Pancreas (tissue), 10 donors: Measurements from ENCODE around the gene MAGEA9. TPM values are rescaled to one million over a fixed set of nuclear protein-coding genes. Genes with fewer than 3 reads are reported as not detected.
"Not testable (repeated sequence)": the region's sequence is repeated elsewhere in the genome, so short reads cannot be mapped to it uniquely, and the experiment has no call there.

Source experiments
- ATAC-seq, 4 donors: fragments of 200-7000 bp; cut with Tn5 transposase; one replicate each; pipeline versions ENCODE4 v1.8.0 to v1.9.1; 2020; ENCODE audit warnings: mild to moderate bottlenecking in 4 of 4, moderate library complexity in 4 of 4
- DNase-seq, 6 donors: peaks; one replicate each; pipeline ENCODE4 v3.0.0-alpha.2; 2020
- FAIRE-seq: peaks from 2 replicates; lab custom pipeline; 2012; peaks lifted over from hg19 to GRCh38; lab: Jason Lieb, UNC
- H3K27ac ChIP-seq, 4 donors: fragments of 200-600 bp; sonication (generic); 1 replicate in 3 of 4; 2 replicates in 1 of 4; pipeline versions ENCODE4 v1.5.0 to v1.8.0; 2020
- H3K27me3 ChIP-seq, 4 donors: fragments of 200-600 bp; one replicate each; pipeline ENCODE4 v1.8.0; 2021
- H3K36me3 ChIP-seq, 3 donors: fragments of 200-600 bp; sonication (generic) in 1 of 3; one replicate each; pipeline versions ENCODE4 v1.5.0 to v1.8.0; 2020 to 2021
- H3K4me1 ChIP-seq, 3 donors: fragments of 200-600 bp; one replicate each; pipeline ENCODE4 v1.8.0; 2021
- H3K4me3 ChIP-seq, 4 donors: fragments of 200-600 bp; sonication (generic) in 2 of 4; one replicate each; pipeline versions ENCODE4 v1.5.0 to v1.8.0; 2020 to 2021
- H3K9me3 ChIP-seq, 4 donors: fragments of 200-600 bp; one replicate each; pipeline ENCODE4 v1.8.0; 2021
- WGBS, 2 donors: extraction: QIAGEN DNeasy Blood & Tissue Kit; methylation state at CpG; one replicate each; pipeline ENCODE4 v1.1.7; 2013; 5-methylcytosine and 5-hydroxymethylcytosine counted together
- intact Hi-C, 3 donors: fragments of 100-400 bp; cut with DNase I; formaldehyde crosslinking; loops; one replicate each; pipeline versions ENCODE4 v1.11.1 to v1.14.2; 2022
- polyA plus RNA-seq, 2 donors: library from polyadenylated mRNA; stranded (reverse); fragments of 200-250 nt; gene quantifications; one replicate each; pipeline ENCODE4 v1.2.3, GENCODE V29; 2013
- total RNA-seq, 6 donors: library from RNA; stranded (reverse); fragmentation: NEBNext Ultra II Directional in 4 of 6; extraction: Animal tissue kit (Norgen Biotek cat#: 25700) in 4 of 6; gene quantifications; one replicate each; pipeline versions ENCODE4 v1.2.1 to v1.2.4, GENCODE V29; 2021 to 2023
- TF ChIP-seq, protein P1 (sequence below), 4 donors: fragments of 200-600 bp; sonication (generic) in 3 of 4; IDR thresholded peaks; one replicate each; pipeline versions ENCODE4 v1.5.0 to v1.8.0; 2021; ENCODE audit warnings: antibody characterized with exemption in 4 of 4
- donor health status: healthy with polysubstance abuse.
- donor health status: DM: no; HTN: no; CAD: no; lungs with moderate emphysema.
- donor health status: DM: no; HTN: no; CAD: no.
- donor health status: control.
- donor health status: control.
- donor health status: Bipolar disorder and iron deficiency.
- donor health status: DM: yes; HTN: yes; CAD: no.
- donor health status: DM: no; HTN: no; CAD: no.
- donor health status: DM: no; HTN: no; CAD: no.
- donor health status: DM: yes; HTN: yes; CAD: no.

MAGEA9 gene, protein sequence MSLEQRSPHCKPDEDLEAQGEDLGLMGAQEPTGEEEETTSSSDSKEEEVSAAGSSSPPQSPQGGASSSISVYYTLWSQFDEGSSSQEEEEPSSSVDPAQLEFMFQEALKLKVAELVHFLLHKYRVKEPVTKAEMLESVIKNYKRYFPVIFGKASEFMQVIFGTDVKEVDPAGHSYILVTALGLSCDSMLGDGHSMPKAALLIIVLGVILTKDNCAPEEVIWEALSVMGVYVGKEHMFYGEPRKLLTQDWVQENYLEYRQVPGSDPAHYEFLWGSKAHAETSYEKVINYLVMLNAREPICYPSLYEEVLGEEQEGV
- total RNA-seq (not detected), polyA plus RNA-seq (not detected)

DNA sequence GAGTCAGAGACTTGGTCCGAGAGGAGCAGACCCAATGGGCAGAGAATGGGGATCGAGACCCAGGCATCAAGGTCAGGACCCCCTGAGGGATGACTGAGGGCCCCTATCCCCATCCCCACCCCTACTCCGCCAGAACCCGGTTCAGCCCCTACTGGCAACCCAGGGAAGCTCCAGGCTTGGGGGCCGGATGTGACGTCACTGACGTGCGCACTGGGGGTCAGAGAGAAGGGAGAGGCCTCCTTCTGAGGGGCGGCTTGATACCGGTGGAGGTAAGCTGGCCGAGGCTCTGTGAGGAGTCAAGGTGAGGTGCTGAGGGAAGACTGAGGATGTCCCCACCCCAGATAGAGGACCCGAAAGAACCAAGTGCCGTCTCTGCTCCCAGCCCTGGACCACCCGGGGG, at the start of gene MAGEA9:
Gene MAGEA9 (plus strand): TSS at position 204 of the 400 bp plus-strand sequence. CDS start 4,281 bp downstream, outside the sequence.
- H3K4me3 ChIP-seq, intact Hi-C loops, DNase-seq, H3K9me3 ChIP-seq, H3K36me3 ChIP-seq, FAIRE-seq, H3K4me1 ChIP-seq, H3K27me3 ChIP-seq, H3K27ac ChIP-seq, ATAC-seq: not testable (repeated sequence)
- WGBS, 2 donors, result no CpG with 5 or more reads among the region's 14 CpGs

DNA sequence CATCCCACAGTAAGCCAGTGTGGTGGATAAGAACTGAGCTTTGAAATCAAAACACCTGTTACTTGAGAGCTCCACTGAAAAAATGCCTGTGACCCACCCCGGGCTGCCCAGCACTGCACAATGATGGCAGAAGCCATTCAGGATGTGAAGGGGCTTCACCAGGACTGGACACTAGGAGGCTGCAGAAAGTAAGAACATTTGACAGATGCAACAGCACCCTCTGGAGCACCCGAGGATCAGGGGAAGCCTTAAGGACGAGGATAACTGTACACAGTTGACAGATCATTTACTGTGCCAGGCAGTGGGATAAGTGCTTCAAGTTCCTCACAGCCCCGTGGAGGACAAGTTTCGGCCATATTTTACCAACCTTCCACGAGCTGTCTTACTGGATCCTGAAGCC, 39.5 kb upstream of the MAGEA9 start:
- DNase-seq, ATAC-seq, H3K4me3 ChIP-seq, H3K36me3 ChIP-seq, H3K27me3 ChIP-seq, H3K4me1 ChIP-seq, intact Hi-C loops, H3K9me3 ChIP-seq, FAIRE-seq, H3K27ac ChIP-seq: not testable (repeated sequence)
- no CpG with 5 or more reads among the region's 6 CpGs for WGBS, 2 donors

DNA sequence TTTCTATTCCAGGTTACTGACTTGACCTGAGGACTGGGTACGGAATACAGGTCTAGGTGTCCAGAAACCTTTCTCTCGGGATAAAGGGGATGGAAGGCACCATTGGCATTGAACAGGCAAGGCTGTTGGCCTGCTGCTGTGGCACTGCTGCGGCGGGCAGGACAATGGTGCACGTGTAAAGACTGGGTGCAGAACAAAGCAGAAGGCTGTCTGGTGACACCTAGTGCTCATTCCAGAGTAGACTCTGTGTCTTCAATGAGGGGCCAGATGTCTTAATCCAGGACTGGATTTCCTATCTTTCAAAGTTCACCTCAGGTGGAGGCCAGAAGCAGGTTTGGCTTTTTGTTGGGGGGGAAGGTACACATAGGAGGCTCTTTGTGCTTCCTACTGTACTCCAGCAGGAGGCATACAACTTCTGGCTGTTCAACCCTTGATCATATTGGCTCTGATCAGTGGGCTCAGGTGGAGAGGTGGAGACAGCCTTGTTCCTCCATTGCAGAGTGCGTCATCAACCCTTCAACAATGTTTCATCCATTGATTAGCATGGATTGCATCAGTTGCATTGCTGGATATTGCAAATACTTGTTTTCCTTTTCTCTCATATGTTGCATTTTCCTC, 35.2 kb upstream of the MAGEA9 start:
- H3K27me3 ChIP-seq, intact Hi-C loops, FAIRE-seq, H3K27ac ChIP-seq, H3K9me3 ChIP-seq, DNase-seq, H3K36me3 ChIP-seq, H3K4me3 ChIP-seq, H3K4me1 ChIP-seq: not testable (repeated sequence)
- WGBS, 2 donors, result 40 to 51% methylated on average over 2 of the region's 6 CpGs
- ATAC-seq, result peak in 3 of 4 donors; percentile 67 to 75 (median 68)

DNA sequence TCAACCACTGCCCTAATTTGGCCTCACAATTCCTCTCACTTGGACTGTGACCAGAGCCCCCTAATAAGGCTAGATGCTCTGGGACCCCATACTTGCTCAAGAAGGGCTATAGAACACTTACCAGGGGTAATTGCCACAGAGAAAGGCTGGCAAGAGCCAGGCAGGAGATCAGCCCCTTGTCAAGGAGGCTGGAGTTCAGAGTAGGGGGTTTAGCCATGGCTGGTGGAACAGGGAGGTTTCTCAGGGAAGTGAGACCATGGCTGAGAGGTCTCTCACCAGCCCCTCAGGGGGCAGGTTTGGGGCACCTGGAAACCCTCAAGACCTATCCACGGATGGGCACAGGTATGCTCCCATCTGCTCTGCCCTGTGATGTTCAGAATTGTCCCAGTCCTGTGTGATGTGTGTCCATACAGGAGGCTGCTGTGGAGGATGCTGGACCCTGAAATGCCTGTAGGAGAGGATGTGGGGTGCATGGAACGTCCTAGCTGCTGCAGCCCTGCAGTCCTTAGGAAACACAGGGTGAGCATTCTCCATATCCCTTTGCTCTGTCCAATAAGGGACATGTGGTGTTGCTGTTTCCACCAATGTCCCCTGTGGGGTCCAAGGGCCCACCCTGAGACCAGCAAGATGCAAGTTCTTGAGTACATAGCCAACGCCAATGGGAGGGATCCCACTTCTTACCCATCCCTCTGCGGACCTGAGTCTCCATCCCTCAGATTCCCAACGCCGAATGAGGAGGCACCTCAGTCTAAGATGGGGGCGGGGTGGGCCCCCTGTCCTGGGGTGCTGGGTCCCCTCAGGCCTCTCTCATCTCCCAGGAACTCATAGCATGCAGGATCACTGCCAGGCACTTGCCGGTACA, 24.3 kb upstream of the MAGEA9 start:
- H3K4me1 ChIP-seq, result no peaks in the 10 kb centered on the region
- no peak for DNase-seq
- H3K36me3 ChIP-seq, result no peaks in the 10 kb centered on the region
- 65 to 69% methylated on average over 8 of the region's 8 CpGs for WGBS, 2 donors
- no peaks in the 10 kb centered on the region for H3K9me3 ChIP-seq
- no peak for FAIRE-seq
- peaks cover 0 to 12% (median 0%) of the 10 kb centered on the region in 4 donors for H3K27me3 ChIP-seq
- no peak overlapping the region for H3K4me3 ChIP-seq
- intact Hi-C loops, result loop anchor here in 1 of 3 donors (10.0 kb wide), 1 partner anchor 103 kb away; no protein-coding TSS in a partner anchor
- TF ChIP-seq, protein P1, sequence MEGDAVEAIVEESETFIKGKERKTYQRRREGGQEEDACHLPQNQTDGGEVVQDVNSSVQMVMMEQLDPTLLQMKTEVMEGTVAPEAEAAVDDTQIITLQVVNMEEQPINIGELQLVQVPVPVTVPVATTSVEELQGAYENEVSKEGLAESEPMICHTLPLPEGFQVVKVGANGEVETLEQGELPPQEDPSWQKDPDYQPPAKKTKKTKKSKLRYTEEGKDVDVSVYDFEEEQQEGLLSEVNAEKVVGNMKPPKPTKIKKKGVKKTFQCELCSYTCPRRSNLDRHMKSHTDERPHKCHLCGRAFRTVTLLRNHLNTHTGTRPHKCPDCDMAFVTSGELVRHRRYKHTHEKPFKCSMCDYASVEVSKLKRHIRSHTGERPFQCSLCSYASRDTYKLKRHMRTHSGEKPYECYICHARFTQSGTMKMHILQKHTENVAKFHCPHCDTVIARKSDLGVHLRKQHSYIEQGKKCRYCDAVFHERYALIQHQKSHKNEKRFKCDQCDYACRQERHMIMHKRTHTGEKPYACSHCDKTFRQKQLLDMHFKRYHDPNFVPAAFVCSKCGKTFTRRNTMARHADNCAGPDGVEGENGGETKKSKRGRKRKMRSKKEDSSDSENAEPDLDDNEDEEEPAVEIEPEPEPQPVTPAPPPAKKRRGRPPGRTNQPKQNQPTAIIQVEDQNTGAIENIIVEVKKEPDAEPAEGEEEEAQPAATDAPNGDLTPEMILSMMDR (IDR thresholded peaks at IDR 0.05), result no peak
- H3K27ac ChIP-seq, result no peak overlapping the region
- no peak for ATAC-seq

DNA sequence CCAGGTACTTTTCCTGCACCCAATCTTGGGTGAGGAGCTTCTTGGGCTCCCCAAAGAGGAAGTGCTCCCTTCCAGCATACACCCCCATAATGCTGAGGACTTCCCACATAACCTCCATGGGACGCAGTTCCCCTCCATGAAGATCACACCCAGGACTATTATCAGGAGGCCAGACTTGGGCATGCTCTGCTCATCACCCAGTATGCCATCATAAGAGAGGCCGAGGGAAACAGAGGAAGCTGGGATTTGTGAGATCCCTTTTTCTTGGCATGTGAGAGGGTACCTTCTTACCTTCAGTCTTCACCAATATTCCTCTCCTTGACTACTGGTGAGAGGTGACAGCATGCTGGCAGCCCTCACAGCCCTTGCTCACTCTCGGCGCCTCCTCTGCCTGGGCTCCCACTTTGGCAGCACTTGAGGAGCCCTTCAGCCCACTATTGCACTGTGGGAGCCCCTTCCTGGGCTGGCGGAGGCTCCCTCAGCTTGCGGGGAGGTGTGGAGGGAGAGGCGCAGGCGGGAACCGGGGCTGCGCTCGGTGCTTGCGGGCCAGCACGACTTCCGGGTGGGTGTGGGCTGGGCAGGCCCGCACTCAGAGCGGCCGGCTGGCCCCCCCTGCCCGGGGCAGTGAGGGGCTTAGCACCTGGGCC, 23.5 kb upstream of the MAGEA9 start:
- no peak for ATAC-seq
- Histone ChIP-seq H3K27me3 (peaks cover 0 to 12% (median 0%) of the 10 kb centered on the region in 4 donors), H3K9me3 (no peaks in the 10 kb centered on the region), H3K27ac (no peak overlapping the region), H3K4me3 (no peak overlapping the region), H3K4me1 (no peaks in the 10 kb centered on the region), H3K36me3 (no peaks in the 10 kb centered on the region)
- TF ChIP-seq, protein P1 (IDR thresholded peaks at IDR 0.05), result no peak
- 91 to 93% methylated on average over 18 of the region's 18 CpGs for WGBS, 2 donors
- DNase-seq, result peak in 1 of 6 donors; percentile 37
- intact Hi-C loops, result loop anchor here in 1 of 3 donors (10.0 kb wide), 1 partner anchor 103 kb away; no protein-coding TSS in a partner anchor
- FAIRE-seq, result no peak

DNA sequence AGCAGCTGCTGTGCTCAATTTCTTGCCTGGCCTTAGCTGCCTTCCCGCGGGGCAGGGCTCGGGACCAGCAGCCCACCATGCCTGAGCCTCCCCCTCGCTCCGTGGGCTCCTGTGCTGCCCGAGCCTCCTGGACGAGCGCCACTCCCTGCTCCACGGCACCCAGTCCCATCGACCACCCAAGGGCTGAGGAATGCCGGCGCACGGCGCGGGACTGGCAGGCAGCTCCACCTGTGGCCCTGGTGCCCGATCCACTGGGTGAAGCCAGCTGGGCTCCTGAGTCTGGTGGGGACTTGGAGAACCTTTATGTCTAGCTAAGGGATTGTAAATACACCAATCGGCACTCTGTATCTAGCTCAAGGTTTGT, 23.0 kb upstream of the MAGEA9 start:
- not testable (repeated sequence) for H3K27ac ChIP-seq, H3K4me1 ChIP-seq, H3K9me3 ChIP-seq, H3K4me3 ChIP-seq, ATAC-seq, FAIRE-seq, H3K36me3 ChIP-seq
- H3K27me3 ChIP-seq, result peaks cover 0 to 12% (median 0%) of the 10 kb centered on the region in 4 donors
- peak in 1 of 6 donors; percentile 63 for DNase-seq
- intact Hi-C loops, result loop anchor here in 1 of 3 donors (10.0 kb wide), 1 partner anchor 104 kb away; no protein-coding TSS in a partner anchor
- WGBS, 2 donors, result 83 to 88% methylated on average over 16 of the region's 17 CpGs
